H9 (cell line): ENCODE measurements around the gene DNAJC12. TPM values are rescaled to one million over a fixed set of nuclear protein-coding genes. Genes with fewer than 3 reads are reported as not detected.

Experiments used
- DNase-seq: peaks from one replicate; pipeline ENCODE4 v3.0.0-alpha.2; 2017
- H2AFZ ChIP-seq: one replicate; pipeline ENCODE4 v1.6.1; 2013; ENCODE audit warnings: mild to moderate bottlenecking, low read length, control low read depth, moderate library complexity
- H2AK5ac ChIP-seq: 2 replicates; pipeline ENCODE4 v1.6.1; 2013; ENCODE audit warnings: low read length, control low read depth, mixed read lengths; ENCODE audit not compliant: insufficient read length
- H2BK120ac ChIP-seq: one replicate; pipeline ENCODE4 v1.6.1; 2013; ENCODE audit warnings: low read depth, mild to moderate bottlenecking, low read length, control low read depth, inconsistent platforms; ENCODE audit not compliant: poor library complexity, severe bottlenecking
- H2BK12ac ChIP-seq: 2 replicates; pipeline ENCODE4 v1.6.1; 2013; ENCODE audit warnings: low read length, control low read depth, mixed read lengths, low read depth; ENCODE audit not compliant: insufficient read length
- H2BK15ac ChIP-seq: 2 replicates; pipeline ENCODE4 v1.6.1; 2013; ENCODE audit warnings: low read depth, low read length, control low read depth
- H2BK20ac ChIP-seq: one replicate; pipeline ENCODE4 v1.6.1; 2013; ENCODE audit warnings: low read depth, mild to moderate bottlenecking, low read length, control low read depth, inconsistent platforms; ENCODE audit not compliant: poor library complexity, severe bottlenecking
- H2BK5ac ChIP-seq: 2 replicates; pipeline ENCODE4 v1.6.1; 2013; ENCODE audit warnings: low read length, control low read depth, mixed read lengths; ENCODE audit not compliant: insufficient read length
- H3K14ac ChIP-seq: 2 replicates; pipeline ENCODE4 v1.6.1; 2013; ENCODE audit warnings: low read length, control low read depth; ENCODE audit not compliant: insufficient read depth
- H3K18ac ChIP-seq: 2 replicates; pipeline ENCODE4 v1.6.1; 2013; ENCODE audit warnings: low read depth, mild to moderate bottlenecking, mixed read lengths, low read length, control low read depth; ENCODE audit not compliant: insufficient read length
- H3K23ac ChIP-seq: 2 replicates; pipeline ENCODE4 v1.6.1; 2013; ENCODE audit warnings: low read length, control low read depth, mixed read lengths, low read depth; ENCODE audit not compliant: insufficient read length
- H3K23me2 ChIP-seq: 2 replicates; pipeline ENCODE4 v1.6.1; 2013; ENCODE audit warnings: low read depth, mild to moderate bottlenecking, mixed read lengths, low read length, control low read depth; ENCODE audit not compliant: insufficient read length, poor library complexity, severe bottlenecking
- H3K27ac ChIP-seq: 2 replicates; pipeline ENCODE4 v1.5.1; 2013; ENCODE audit warnings: low read length, control low read depth, mixed read lengths, low read depth; ENCODE audit not compliant: insufficient read length
- H3K27me3 ChIP-seq: 2 replicates; pipeline ENCODE4 v1.6.1; 2013; ENCODE audit warnings: low read length, control low read depth, inconsistent platforms; ENCODE audit not compliant: insufficient read depth
- H3K4ac ChIP-seq: 2 replicates; pipeline ENCODE4 v1.6.1; 2013; ENCODE audit warnings: low read depth, mild to moderate bottlenecking, control low read depth, inconsistent platforms, low read length, moderate library complexity
- H3K4me1 ChIP-seq: 2 replicates; pipeline ENCODE4 v1.6.1; 2013; ENCODE audit warnings: low read length, control low read depth, inconsistent platforms; ENCODE audit not compliant: insufficient read depth
- H3K4me2 ChIP-seq: 2 replicates; pipeline ENCODE4 v1.6.1; 2013; ENCODE audit warnings: low read length, control low read depth, mixed read lengths; ENCODE audit not compliant: insufficient read length, insufficient read depth
- H3K56ac ChIP-seq: 2 replicates; pipeline ENCODE4 v1.6.1; 2013; ENCODE audit warnings: low read depth, mild to moderate bottlenecking, mixed read lengths, low read length, control low read depth; ENCODE audit not compliant: insufficient read length
- H3K79me1 ChIP-seq: 2 replicates; pipeline ENCODE4 v1.6.1; 2013; ENCODE audit warnings: low read depth, mild to moderate bottlenecking, moderate library complexity, low read length, control low read depth, inconsistent platforms; ENCODE audit not compliant: insufficient read depth, poor library complexity, severe bottlenecking
- H3K79me2 ChIP-seq: 2 replicates; pipeline ENCODE4 v1.6.1; 2013; ENCODE audit warnings: low read length, control low read depth, inconsistent platforms; ENCODE audit not compliant: insufficient read depth
- H3K9ac ChIP-seq: 2 replicates; pipeline ENCODE4 v1.6.1; 2013; ENCODE audit warnings: low read length, control low read depth, mixed read lengths; ENCODE audit not compliant: insufficient read length; ENCODE audit errors: extremely low read depth
- H3K9me3 ChIP-seq: one replicate; pipeline ENCODE4 v1.6.1; 2013; ENCODE audit warnings: low read depth, low read length, inconsistent platforms; ENCODE audit not compliant: control insufficient read depth
- H3T11ph ChIP-seq: one replicate; pipeline ENCODE4 v1.6.1; 2013; ENCODE audit warnings: mild to moderate bottlenecking, low read length, control low read depth, inconsistent platforms
- H4K20me1 ChIP-seq: one replicate; pipeline ENCODE4 v1.6.1; 2013; ENCODE audit not compliant: control insufficient read depth, insufficient read length, insufficient read depth
- H4K5ac ChIP-seq: 2 replicates; pipeline ENCODE4 v1.6.1; 2013; ENCODE audit warnings: low read depth, mild to moderate bottlenecking, mixed read lengths, low read length, control low read depth; ENCODE audit not compliant: insufficient read length
- H4K8ac ChIP-seq: replicated peaks from 2 replicates; pipeline ENCODE4 v1.6.1; 2013; ENCODE audit warnings: low read length, control low read depth, mixed read lengths, low read depth; ENCODE audit not compliant: insufficient read length
- H4K91ac ChIP-seq: 2 replicates; pipeline ENCODE4 v1.6.1; 2013; ENCODE audit warnings: low read depth, mild to moderate bottlenecking, moderate library complexity, mixed read lengths, low read length, control low read depth; ENCODE audit not compliant: insufficient read length
- H3K27ac Mint-ChIP-seq, 3 experiments: 2 replicates in 2 of 3; 3 replicates in 1 of 3; pipeline ENCODE4 v1.8.0; 2020 to 2021; ENCODE audit warnings: mixed read lengths in 3 of 3, mild to moderate bottlenecking in 1 of 3, moderate library complexity in 1 of 3
- H3K27me3 Mint-ChIP-seq: 2 replicates; pipeline ENCODE4 v1.8.0; 2021; ENCODE audit warnings: low read depth, mild to moderate bottlenecking, moderate library complexity, mixed read lengths
- H3K36me3 Mint-ChIP-seq, 3 experiments: 2 replicates in 2 of 3; 3 replicates in 1 of 3; pipeline ENCODE4 v1.8.0; 2020 to 2021; ENCODE audit warnings: low read depth in 3 of 3, mixed read lengths in 3 of 3; ENCODE audit not compliant: insufficient read depth in 1 of 3
- H3K4me1 Mint-ChIP-seq, 2 experiments: 2 replicates each; pipeline ENCODE4 v1.8.0; 2020; ENCODE audit warnings: mixed read lengths in 2 of 2
- H3K4me3 Mint-ChIP-seq, 2 experiments: 2 replicates in 1 of 2; 3 replicates in 1 of 2; pipeline ENCODE4 v1.8.0; 2020 to 2021; ENCODE audit warnings: mild to moderate bottlenecking in 2 of 2, mixed read lengths in 2 of 2, moderate library complexity in 1 of 2
- H3K9me3 Mint-ChIP-seq, 2 experiments: 2 replicates in 1 of 2; 3 replicates in 1 of 2; pipeline ENCODE4 v1.8.0; 2020; ENCODE audit warnings: mild to moderate bottlenecking in 2 of 2, mixed read lengths in 2 of 2, moderate library complexity in 1 of 2
- WGBS: extraction: QIAGEN DNeasy Blood & Tissue Kit; methylation state at CpG from one replicate; pipeline ENCODE4 v1.1.7; 2013; ENCODE audit warnings: missing lambda C conversion rate, low lambda C conversion rate, mixed read lengths; ENCODE audit not compliant: insufficient read length; ENCODE audit errors: extremely low coverage; 5-methylcytosine and 5-hydroxymethylcytosine counted together
- total RNA-seq: library from RNA; stranded (reverse); gene quantifications from 2 replicates; pipeline ENCODE4 v1.2.1, GENCODE V29; 2021
- TF ChIP-seq, protein P1 (sequence below): fragments of 200-600 bp; sonication (generic); conservative IDR thresholded peaks from 3 replicates; pipeline ENCODE4 v1.8.0; 2021; ENCODE audit warnings: antibody characterized with exemption, mild to moderate bottlenecking

Gene DNAJC12
- total RNA-seq, 1 experiment from 2014 or later, result 0.85 TPM

GRCh38 chr10:67884842-67885670 is 47.1 kb upstream of the DNAJC12 start:
- Histone ChIP-seq H3K27me3 (no peaks in the 10 kb centered on the region), H3K56ac (no peak overlapping the region), H4K8ac (no peak overlapping the region), H3T11ph (no peak overlapping the region), H3K79me1 (peaks cover 3% of the 10 kb centered on the region), H3K18ac (peak overlapping the region; percentile 42), H3K79me2 (peaks cover 16% of the 10 kb centered on the region; the same call in 1 of the 2 replicates), H2BK20ac (no peak overlapping the region), H4K91ac (no peak overlapping the region), H3K4ac (no peak overlapping the region), H2BK5ac (no peak overlapping the region), H2AK5ac (no peak overlapping the region), H4K20me1 (no peaks in the 10 kb centered on the region), H3K4me2 (peak overlapping the region; percentile 86), H2BK120ac (no peak overlapping the region), H3K23me2 (peaks cover 8% of the 10 kb centered on the region), H4K5ac (no peak overlapping the region), H3K9ac (peak overlapping the region; percentile 69), H3K27ac (no peak overlapping the region), H2BK15ac (no peak overlapping the region), H3K4me1 (no peaks in the 10 kb centered on the region), H3K14ac (peak overlapping the region; percentile 74), H3K9me3 (no peaks in the 10 kb centered on the region), H2AFZ (no peak overlapping the region), H3K23ac (no peak overlapping the region), H2BK12ac (no peak overlapping the region)
- no CpG with 5 or more reads among the region's 73 CpGs for WGBS
- Mint-ChIP-seq H3K27ac (peak overlapping the region; percentile 90 to 98 (median 93)), H3K9me3 (peaks cover 0 to 2% of the 10 kb centered on the region in 2 experiments; a peak in 1 of 5 replicates), H3K4me1 (peaks cover 17 to 33% of the 10 kb centered on the region in 2 experiments), H3K4me3 (peak overlapping the region; percentile 90 to 97), H3K36me3 (peaks cover 33 to 46% (median 36%) of the 10 kb centered on the region in 3 experiments), H3K27me3 (no peaks in the 10 kb centered on the region; the same call in 1 of the 2 replicates)
- TF ChIP-seq, protein P1, sequence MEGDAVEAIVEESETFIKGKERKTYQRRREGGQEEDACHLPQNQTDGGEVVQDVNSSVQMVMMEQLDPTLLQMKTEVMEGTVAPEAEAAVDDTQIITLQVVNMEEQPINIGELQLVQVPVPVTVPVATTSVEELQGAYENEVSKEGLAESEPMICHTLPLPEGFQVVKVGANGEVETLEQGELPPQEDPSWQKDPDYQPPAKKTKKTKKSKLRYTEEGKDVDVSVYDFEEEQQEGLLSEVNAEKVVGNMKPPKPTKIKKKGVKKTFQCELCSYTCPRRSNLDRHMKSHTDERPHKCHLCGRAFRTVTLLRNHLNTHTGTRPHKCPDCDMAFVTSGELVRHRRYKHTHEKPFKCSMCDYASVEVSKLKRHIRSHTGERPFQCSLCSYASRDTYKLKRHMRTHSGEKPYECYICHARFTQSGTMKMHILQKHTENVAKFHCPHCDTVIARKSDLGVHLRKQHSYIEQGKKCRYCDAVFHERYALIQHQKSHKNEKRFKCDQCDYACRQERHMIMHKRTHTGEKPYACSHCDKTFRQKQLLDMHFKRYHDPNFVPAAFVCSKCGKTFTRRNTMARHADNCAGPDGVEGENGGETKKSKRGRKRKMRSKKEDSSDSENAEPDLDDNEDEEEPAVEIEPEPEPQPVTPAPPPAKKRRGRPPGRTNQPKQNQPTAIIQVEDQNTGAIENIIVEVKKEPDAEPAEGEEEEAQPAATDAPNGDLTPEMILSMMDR, result no peak
- DNase-seq, result peak; percentile 75
